ENCODE results near the gene CCDC159.

Gene CCDC159

DNA sequence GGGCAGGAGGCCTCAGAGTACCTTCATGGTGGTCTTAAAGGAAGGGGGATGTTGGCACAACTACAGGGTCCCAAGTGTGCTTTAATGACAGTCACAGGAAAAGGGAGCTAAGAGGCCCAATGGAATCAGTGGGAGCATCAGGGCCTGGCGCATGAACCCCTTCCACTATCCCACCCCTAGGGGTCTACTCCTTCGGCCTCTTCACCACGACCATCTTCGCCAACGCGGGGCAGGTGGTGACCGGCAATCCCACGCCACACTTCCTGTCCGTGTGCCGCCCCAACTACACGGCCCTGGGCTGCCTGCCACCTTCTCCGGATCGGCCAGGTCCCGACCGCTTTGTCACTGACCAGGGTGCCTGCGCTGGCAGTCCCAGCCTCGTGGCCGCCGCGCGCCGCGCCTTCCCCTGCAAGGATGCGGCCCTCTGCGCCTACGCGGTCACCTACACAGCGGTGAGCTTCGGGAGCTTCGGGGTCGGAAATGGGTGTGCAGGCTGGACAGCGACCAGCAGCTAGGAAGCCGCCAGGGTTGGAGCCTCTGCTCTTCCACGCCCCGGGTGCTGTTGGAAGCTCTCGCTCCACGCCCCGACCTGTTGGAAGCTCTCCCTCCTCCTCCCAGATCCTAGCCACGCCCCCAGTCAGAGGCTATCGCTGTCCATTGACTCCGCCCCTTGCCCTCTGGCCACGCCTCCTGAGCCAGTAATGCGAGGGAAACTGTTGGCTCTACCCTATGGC lies 14.9 kb downstream of the CCDC159 start:
- no peak for DNase-seq (ENCODE audit: low spot score)
- TF ChIP-seq, protein P1, sequence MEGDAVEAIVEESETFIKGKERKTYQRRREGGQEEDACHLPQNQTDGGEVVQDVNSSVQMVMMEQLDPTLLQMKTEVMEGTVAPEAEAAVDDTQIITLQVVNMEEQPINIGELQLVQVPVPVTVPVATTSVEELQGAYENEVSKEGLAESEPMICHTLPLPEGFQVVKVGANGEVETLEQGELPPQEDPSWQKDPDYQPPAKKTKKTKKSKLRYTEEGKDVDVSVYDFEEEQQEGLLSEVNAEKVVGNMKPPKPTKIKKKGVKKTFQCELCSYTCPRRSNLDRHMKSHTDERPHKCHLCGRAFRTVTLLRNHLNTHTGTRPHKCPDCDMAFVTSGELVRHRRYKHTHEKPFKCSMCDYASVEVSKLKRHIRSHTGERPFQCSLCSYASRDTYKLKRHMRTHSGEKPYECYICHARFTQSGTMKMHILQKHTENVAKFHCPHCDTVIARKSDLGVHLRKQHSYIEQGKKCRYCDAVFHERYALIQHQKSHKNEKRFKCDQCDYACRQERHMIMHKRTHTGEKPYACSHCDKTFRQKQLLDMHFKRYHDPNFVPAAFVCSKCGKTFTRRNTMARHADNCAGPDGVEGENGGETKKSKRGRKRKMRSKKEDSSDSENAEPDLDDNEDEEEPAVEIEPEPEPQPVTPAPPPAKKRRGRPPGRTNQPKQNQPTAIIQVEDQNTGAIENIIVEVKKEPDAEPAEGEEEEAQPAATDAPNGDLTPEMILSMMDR (IDR thresholded peaks at IDR 0.05; ENCODE audit: borderline replicate concordance, control extremely low read depth, extremely low read depth, insufficient read depth, missing control alignments), result no peak

DNA sequence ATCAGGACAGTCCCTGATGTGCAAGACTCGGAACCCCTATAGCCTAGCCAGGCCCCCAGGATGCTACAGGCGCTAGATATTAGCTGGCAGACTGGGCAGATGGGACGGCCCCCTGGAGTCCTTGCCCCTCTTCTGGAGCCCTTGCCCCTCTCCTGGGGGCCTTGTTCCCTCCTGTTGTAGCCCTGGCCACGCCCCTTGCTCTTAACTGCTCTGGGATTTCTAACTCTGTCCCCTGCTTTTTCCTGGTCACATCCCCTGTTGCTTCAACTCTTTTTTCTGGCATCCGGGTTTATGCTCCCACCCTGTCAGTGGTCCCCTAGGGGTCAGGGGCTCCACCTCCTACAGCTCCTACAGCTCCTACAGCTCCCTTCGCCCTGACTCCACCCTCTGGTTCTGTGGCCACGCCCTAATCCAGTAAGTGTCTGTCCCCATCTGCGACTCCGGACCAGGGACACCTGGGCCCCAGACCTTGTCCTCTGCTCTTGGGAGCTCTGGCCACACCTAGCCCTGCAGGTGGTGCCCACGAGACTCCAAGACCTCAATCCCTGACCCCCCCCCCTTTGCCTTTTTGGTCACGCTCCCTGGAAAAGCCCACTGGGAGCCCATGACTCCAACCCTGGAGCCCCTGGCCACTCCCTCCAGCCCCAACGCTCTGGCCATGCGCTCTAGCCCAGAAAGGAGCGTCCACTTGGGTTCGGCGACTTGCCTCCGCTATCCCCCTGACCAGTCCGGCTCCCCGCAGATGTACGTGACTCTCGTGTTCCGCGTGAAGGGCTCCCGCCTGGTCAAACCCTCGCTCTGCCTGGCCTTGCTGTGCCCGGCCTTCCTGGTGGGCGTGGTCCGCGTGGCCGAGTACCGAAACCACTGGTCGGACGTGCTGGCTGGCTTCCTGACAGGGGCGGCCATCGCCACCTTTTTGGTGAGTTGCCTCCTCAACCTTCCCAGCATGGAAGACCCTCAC lies 15.7 kb downstream of the CCDC159 start:
- in situ Hi-C loops (cut with MboI; ENCODE audit: low sequenced_read_pairs, unreplicated experiment), result no loop called here
- DNase-seq (ENCODE audit: low spot score), result no peak
- TF ChIP-seq, protein P1 (IDR thresholded peaks at IDR 0.05; ENCODE audit: borderline replicate concordance, control extremely low read depth, extremely low read depth, insufficient read depth, missing control alignments), result no peak

More for the DNA sequence above, 14.9 kb downstream of the CCDC159 start:
- in situ Hi-C loops (cut with MboI; ENCODE audit: low sequenced_read_pairs, unreplicated experiment), result no loop called here

DNA sequence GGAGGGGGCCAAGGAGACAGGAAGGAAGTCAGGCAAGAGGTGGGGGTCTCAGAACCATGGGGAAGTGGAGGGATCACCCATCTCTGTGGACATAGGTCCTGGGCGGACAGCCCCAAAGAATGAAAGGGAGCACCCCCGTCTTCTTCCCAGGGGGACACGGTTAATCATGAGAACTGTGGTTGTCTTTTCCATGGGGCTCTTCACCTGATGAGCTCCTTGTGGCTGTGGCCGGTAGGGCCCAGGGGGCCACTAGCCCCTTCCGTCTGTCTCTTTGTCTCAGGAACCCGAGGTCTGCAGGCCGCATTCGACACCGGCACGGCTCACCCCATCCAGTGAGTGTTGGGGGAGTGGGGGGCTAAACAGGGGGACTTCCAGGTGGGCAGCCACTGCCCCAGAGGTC lies 17.6 kb downstream of the CCDC159 start:
- TF ChIP-seq, protein P1 (IDR thresholded peaks at IDR 0.05; ENCODE audit: borderline replicate concordance, control extremely low read depth, extremely low read depth, insufficient read depth, missing control alignments), result no peak
- no peak for DNase-seq (ENCODE audit: low spot score)

DNA sequence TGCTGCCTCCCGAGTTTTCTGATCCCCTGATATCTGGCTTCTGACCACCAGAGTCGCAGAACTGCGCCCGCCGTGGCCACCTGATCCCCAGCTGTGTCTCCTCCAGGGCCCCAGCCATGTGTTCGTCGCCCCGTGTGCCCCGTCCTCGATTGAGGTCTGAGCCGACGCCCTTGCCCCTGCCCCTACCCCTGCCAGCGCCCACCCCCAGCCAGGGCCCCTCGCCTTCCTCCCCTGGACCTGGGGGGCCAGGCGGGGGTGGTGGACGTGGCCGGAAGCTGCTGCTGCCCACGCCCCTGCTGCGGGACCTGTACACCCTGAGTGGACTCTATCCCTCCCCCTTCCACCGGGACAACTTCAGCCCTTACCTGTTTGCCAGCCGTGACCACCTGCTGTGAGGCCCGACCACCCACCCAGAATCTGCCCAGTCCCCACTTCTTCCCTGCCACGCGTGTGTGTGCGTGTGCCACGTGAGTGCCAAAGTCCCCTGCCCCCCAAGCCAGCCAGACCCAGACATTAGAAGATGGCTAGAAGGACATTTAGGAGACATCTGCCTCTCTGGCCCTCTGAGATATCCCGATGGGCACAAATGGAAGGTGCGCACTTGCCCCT lies 18.1 kb downstream of the CCDC159 start:
- DNase-seq (ENCODE audit: low spot score), result no peak
- TF ChIP-seq, protein P1 (IDR thresholded peaks at IDR 0.05; ENCODE audit: borderline replicate concordance, control extremely low read depth, extremely low read depth, insufficient read depth, missing control alignments), result no peak
- in situ Hi-C loops (cut with MboI; ENCODE audit: low sequenced_read_pairs, unreplicated experiment), result no loop called here

More for the DNA sequence above, 17.6 kb downstream of the CCDC159 start:
- in situ Hi-C loops (cut with MboI; ENCODE audit: low sequenced_read_pairs, unreplicated experiment), result no loop called here

DNA sequence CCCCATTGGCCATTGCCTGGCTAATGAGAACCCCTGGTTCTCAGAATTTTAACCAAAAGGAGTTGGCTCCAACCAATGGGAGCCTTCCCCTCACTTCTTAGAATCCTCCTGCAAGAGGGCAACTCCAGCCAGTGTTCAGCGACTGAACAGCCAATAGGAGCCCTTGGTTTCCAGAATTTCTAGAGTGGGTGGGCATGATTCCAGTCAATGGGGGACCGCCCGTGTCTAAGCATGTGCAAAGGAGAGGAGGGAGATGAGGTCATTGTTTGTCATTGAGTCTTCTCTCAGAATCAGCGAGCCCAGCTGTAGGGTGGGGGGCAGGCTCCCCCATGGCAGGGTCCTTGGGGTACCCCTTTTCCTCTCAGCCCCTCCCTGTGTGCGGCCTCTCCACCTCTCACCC lies 18.6 kb downstream of the CCDC159 start:
- in situ Hi-C loops (cut with MboI; ENCODE audit: low sequenced_read_pairs, unreplicated experiment), result no loop called here
- no peak for DNase-seq (ENCODE audit: low spot score)
- TF ChIP-seq, protein P1 (IDR thresholded peaks at IDR 0.05; ENCODE audit: borderline replicate concordance, control extremely low read depth, extremely low read depth, insufficient read depth, missing control alignments), result no peak

DNA sequence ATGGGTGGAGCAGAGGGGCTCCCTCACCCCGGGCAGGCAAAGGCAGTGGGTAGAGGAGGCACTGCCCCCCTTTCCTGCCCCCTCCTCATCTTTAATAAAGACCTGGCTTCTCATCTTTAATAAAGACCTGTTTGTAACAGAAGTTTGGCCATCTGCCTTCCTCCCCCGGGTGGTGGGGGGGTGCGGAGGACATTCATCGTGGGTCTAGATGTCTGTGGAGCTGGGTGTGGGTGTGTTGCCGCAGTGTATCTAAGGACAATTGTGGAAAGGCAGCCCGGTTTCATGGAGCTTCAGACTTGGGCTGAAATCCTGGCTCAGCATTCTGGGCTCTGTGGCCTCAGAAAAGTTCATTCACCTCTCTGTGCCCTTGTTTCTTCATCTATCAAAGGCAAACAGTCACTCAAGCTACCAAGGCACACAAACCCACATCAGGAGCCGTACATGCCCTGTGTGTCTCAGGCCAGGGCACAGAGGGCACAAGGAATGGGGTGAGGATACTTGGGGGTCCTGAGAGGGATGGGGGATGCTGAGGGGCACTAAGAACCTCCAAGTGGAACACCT lies 19.3 kb downstream of the CCDC159 start:
- in situ Hi-C loops (cut with MboI; ENCODE audit: low sequenced_read_pairs, unreplicated experiment), result no loop called here

More for the DNA sequence above, 19.3 kb downstream of the CCDC159 start:
- no peak for DNase-seq (ENCODE audit: low spot score)
- TF ChIP-seq, protein P1 (IDR thresholded peaks at IDR 0.05; ENCODE audit: borderline replicate concordance, control extremely low read depth, extremely low read depth, insufficient read depth, missing control alignments), result no peak

Data from GM13976 (cell line).